Liver (tissue), 3 donors: ENCODE results near the gene CORO2B.

Experiments used
- CTCF ChIP-seq: fragments of 150-350 bp; IDR thresholded peaks from 2 replicates; pipeline ENCODE4 v1.5.1; 2017; ENCODE audit warnings: improper control_type of control experiment, low read depth, low read length; ENCODE audit not compliant: missing input control
- GABPA ChIP-seq, 2 donors: IDR thresholded peaks in 1 of 2; conservative IDR thresholded peaks in 1 of 2; 2 replicates each; pipeline ENCODE4 v1.6.1; 2016; ENCODE audit warnings: antibody characterized with exemption in 2 of 2, mild to moderate bottlenecking in 1 of 2, moderate library complexity in 1 of 2
- JUND ChIP-seq, 2 donors: IDR thresholded peaks; 2 replicates each; pipeline ENCODE4 v1.6.1; 2016; ENCODE audit warnings: antibody characterized with exemption in 2 of 2
- RAD21 ChIP-seq, 2 donors: IDR thresholded peaks; 2 replicates each; pipeline ENCODE4 v1.6.1; 2016; ENCODE audit warnings: antibody characterized with exemption in 2 of 2, mild to moderate bottlenecking in 2 of 2
- SP1 ChIP-seq: IDR thresholded peaks from 2 replicates; pipeline ENCODE4 v1.6.1; 2018; ENCODE audit warnings: antibody characterized with exemption, mild to moderate bottlenecking
- TAF1 ChIP-seq: conservative IDR thresholded peaks from 2 replicates; pipeline ENCODE4 v1.6.1; 2016; ENCODE audit warnings: antibody characterized with exemption, mild to moderate bottlenecking
- YY1 ChIP-seq: IDR thresholded peaks from 2 replicates; pipeline ENCODE4 v1.6.1; 2016; ENCODE audit warnings: antibody characterized with exemption, mild to moderate bottlenecking
- TF ChIP-seq, protein P1 (sequence below): IDR thresholded peaks from 2 replicates; pipeline ENCODE4 v1.6.1; 2016; ENCODE audit warnings: antibody characterized with exemption, mild to moderate bottlenecking
- TF ChIP-seq, protein P2 (sequence below): IDR thresholded peaks from 2 replicates; pipeline ENCODE4 v1.6.1; 2016; ENCODE audit warnings: antibody characterized with exemption
- donor health status: healthy.
- donor health status: healthy.

GRCh38 chr15:68542771-68543164 is 36.0 kb upstream of the CORO2B start:
- TF ChIP-seq CTCF (no peak), JUND (IDR thresholded peaks at IDR 0.05) (no peak), TAF1 (no peak), YY1 (no peak), GABPA (IDR thresholded peaks at IDR 0.05 in 1 of 2, conservative IDR thresholded peaks at IDR 0.05 in 1 of 2) (no peak), RAD21 (IDR thresholded peaks at IDR 0.05) (no peak), SP1 (no peak)
- TF ChIP-seq, protein P1, sequence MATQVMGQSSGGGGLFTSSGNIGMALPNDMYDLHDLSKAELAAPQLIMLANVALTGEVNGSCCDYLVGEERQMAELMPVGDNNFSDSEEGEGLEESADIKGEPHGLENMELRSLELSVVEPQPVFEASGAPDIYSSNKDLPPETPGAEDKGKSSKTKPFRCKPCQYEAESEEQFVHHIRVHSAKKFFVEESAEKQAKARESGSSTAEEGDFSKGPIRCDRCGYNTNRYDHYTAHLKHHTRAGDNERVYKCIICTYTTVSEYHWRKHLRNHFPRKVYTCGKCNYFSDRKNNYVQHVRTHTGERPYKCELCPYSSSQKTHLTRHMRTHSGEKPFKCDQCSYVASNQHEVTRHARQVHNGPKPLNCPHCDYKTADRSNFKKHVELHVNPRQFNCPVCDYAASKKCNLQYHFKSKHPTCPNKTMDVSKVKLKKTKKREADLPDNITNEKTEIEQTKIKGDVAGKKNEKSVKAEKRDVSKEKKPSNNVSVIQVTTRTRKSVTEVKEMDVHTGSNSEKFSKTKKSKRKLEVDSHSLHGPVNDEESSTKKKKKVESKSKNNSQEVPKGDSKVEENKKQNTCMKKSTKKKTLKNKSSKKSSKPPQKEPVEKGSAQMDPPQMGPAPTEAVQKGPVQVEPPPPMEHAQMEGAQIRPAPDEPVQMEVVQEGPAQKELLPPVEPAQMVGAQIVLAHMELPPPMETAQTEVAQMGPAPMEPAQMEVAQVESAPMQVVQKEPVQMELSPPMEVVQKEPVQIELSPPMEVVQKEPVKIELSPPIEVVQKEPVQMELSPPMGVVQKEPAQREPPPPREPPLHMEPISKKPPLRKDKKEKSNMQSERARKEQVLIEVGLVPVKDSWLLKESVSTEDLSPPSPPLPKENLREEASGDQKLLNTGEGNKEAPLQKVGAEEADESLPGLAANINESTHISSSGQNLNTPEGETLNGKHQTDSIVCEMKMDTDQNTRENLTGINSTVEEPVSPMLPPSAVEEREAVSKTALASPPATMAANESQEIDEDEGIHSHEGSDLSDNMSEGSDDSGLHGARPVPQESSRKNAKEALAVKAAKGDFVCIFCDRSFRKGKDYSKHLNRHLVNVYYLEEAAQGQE, result no peak
- TF ChIP-seq, protein P2, sequence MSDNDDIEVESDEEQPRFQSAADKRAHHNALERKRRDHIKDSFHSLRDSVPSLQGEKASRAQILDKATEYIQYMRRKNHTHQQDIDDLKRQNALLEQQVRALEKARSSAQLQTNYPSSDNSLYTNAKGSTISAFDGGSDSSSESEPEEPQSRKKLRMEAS, result no peak
